GM18867 (cell line): ENCODE data around the gene ADD2.
"Not testable (repeated sequence)": the region's sequence is repeated elsewhere in the genome, so short reads cannot be mapped to it uniquely, and the experiment has no call there.

ENCODE experiments used
- ATAC-seq: cut with Tn5 transposase; IDR thresholded peaks from one replicate; pipeline ENCODE4 v1.9.1; 2021; ENCODE audit warnings: mild to moderate bottlenecking, moderate library complexity; ENCODE audit not compliant: unreplicated experiment

ADD2 gene, protein sequence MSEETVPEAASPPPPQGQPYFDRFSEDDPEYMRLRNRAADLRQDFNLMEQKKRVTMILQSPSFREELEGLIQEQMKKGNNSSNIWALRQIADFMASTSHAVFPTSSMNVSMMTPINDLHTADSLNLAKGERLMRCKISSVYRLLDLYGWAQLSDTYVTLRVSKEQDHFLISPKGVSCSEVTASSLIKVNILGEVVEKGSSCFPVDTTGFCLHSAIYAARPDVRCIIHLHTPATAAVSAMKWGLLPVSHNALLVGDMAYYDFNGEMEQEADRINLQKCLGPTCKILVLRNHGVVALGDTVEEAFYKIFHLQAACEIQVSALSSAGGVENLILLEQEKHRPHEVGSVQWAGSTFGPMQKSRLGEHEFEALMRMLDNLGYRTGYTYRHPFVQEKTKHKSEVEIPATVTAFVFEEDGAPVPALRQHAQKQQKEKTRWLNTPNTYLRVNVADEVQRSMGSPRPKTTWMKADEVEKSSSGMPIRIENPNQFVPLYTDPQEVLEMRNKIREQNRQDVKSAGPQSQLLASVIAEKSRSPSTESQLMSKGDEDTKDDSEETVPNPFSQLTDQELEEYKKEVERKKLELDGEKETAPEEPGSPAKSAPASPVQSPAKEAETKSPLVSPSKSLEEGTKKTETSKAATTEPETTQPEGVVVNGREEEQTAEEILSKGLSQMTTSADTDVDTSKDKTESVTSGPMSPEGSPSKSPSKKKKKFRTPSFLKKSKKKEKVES

DNA sequence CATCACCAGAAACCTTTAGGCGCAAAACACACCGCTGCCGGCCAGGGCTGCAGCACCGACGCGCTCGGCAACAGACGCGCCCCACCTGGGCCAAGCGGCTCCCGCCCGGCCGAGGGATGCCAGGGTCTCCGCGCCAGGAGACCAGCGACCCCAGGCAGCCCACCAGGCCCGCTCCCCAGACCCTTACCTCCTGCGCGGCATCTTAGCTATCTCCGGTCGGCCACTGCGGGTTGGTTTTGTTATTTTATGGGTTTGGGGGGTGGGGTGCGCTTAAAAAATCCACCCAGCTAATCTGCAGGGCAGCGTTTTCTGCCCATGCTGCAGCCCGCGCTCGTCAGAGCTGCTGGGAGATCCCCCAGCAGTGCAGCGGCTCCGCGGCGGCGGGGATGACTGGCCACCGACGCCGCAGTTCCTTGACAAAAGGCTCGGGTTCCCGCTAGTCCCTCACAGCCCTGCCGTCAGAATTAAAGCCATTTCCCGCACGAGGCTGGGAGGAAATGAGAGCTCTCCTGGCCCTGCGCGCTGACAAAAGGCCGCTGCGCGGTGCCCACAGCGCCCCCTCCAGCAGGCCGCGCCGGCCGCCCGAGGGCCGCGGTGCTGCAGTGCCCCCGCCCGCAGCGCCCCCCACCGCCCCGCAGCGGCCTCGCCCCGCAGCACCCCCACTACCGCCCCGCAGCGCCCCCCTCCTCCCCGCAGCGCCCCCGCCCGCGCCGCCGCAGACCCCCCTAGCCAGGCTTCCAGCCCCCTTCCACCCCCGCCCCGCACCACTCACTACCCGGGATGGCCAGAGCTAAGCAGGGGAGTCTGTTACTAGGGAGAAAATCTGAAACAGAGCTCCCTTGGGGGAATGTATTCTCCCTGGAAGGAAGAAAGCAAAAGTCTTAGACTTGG lies at the start of gene ADD2:
ADD2 (minus strand) TSS at position 502 of the 891 bp plus-strand sequence. CDS start 61,792 bp downstream, outside the sequence.
- no peak for ATAC-seq

DNA sequence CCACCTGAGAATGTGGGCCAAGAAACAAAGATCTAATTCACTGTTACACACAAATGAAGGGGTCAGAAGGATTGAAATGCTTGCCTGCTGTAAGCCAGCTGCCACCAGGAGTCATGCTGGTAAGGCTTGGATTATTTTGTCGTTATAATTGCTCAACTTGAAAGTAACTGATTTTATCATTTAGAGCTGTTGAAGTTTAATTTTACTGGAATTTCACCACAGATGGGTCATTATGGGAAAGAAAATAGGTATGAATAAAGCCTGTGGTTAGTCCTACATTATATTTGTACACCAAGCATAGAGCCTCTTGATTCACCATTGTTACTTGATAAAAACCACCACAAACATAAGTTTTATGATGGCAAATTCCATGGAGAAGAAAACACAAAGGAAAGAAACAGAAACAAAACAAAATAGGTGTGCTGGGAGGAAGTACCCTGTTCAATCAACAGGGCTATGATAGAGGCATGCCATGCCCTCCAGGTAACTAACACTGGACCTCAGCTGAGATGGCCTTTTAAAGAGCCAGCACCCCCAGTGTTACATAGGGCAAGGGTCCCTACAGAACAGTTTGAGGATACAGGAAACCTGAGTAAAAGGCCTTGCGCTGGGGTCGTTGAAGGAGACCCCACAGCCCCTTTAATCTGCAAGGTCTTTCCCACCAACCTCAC lies 49.4 kb upstream of the ADD2 start:
- ATAC-seq: no peak

DNA sequence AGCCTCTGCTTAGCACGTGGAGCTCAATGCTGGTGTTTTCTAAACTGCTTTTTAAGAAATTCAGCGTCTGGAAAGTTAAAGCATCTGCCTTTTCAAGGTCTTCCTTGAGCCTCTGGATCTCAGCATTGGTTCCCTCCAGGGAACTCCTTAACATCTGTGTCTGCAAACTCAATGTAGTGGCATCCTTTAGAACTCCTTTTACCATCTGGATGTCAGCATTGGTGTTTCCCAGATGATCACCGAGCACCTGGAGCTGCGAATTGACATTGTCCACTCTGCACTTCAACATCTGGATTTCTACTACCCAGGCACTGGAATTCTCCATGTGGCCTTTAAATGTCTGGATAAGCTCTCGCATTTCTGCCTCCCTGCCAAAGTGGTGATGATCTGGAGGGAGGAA lies 48.7 kb upstream of the ADD2 start:
- no peak for ATAC-seq

DNA sequence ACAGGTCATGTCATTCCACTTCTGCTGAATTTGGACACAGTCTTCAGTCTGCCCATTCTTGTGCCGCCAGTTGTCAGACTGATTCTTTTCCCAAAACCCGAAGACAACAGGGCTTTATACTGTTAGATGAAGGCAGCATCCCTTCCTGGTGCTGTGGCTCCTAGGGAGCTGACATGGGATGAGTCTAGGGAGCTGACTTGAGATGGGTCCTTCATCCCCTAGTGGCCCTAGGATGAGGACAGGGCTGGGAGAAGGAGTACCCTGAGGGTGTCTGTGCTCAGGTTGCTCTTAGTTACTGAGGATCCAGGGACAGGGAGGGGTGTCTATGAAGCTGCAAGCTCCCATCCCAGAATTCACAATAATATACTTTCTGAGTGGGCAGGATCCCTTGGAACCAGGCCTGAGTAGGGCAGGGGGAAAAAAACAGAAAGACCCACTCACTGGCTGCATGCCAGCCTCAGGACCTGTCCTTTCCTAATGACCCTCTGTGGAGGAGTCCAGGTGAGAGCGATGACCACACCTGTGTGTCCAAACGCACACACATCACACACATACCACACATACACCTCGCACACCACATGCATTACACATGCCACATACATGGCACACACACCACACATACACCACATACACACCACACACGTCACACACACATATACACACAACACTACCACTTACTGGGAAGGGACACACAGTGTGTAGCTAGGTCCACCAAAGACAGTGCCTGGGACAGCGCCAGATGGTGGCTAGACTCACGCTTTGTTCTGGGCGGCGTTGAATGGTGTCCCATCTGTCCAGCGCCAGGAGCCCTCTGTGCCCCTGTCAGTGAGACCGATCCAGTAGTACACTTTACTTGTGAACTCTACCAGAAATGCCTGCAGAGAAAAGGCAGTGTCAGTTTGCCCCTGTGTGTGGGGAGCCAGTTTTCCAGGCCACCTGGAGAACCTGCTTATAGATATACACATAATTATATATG lies 41.3 kb upstream of the ADD2 start:
- ATAC-seq: no peak

DNA sequence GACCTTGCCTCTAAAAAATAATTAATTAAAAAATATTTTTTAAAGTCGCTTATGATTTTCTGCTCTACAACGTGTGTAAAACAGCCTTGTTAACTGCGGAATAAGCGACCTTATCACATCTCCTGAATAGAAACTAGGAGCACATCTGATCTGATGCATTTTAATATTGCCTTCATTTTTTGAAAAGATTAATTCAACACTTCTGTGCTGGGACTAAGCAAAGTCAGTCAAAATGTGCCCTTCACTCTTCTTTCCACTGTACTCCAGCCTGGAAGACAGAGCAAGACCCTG lies 39.8 kb upstream of the ADD2 start:
- ATAC-seq: no peak

DNA sequence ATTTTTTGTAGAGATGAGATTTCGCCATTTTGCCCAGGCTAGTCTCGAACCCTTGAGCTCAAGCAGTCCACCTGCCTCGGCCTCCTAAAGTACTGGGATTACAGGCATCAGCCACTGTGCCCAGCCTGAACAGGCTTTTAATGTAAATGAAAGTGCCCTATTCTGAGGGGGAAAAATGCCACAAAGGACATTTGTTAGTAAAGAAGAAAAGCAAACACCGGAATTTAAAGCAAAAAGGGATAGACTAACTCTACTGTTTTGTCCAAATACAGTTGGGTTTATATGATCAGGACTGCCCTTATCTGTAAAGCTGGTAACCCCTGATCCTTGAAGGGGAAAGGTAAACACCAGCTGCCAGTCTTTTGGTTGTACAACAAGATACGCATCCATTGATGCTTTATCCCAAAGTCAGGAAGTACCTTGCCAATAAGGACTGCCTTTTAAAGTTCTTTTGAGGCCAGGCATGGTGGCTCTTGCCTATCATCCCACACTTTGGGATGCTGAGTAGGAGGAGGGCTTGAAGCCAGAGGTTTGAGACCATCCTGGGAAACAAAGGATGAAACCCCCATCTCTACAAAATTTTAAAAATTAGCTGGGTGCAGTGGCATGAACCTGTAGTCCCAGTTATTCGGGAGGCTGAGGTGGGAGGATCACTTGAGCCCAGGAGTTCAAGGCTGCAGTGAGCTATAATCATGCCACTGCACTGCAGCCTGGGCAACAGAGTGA lies 39.3 kb upstream of the ADD2 start:
- ATAC-seq: no peak

DNA sequence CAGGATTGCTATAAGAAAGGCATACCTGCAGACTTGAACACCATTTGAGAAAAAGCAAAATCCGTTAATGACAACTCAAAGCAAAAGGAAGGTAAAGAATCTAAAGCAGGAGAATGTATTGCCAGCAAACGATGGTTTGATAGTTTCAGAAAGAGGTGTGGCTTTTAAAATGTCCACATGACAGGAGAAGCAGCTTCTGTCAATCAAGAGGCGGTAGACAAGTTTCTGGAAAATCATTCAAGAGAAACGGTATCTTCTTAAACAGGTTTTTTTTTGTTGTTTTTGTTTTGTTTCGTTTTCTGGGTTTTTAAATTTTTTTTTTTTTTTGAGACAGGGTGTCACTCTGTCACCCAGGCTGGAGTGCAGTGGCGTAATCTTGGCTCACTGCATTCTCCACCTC lies 38.6 kb upstream of the ADD2 start:
- peak; percentile 65 for ATAC-seq

DNA sequence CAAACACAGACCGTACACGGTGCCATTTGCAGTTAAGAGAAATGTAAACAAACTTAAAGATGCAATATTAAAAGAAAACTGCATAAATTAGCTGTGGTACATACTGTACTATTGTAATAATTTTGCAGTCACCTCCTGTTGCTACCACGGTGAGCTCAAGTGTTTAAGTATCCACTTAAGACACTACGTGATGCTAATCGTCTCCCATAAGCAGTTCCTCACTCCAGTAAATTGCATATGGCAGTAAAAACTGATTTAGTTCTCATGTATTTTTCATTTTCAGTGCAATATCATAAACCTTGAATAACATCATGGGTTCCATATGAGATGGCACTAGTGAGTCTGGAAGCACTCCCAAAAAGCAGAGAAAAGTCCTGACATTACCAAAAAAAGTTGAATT lies 38.0 kb upstream of the ADD2 start:
- ATAC-seq: no peak

DNA sequence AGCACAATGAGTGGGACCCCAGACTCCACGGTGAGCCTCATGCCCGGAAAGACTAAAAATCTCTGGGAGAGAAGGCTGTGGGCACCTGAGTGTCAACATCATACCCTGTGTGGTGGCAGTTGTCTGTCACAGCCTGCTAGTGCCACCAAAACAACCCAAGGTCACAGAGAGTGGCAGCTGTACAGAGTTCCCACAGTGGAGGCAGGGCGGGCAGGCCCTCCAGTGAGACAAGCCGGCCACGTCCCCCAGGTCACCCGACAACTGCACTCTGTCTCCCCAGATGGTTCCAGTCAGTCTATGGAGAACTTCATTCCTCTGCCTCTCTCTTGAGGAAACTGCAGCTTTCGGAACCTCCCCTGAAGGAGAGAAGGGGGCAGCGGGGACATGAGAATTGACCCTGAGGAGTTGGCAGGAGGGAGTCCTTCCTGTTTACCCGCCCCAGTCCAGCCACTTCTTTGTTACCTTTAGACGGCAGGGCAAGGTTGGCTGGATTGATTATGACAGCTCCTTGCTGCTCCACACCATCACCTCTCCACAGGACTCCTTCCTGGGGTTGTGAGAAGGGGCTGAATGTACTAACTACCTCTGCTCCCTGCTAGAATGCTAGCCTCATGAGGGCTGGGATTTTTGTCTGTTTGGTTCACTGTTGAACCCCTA lies 33.7 kb upstream of the ADD2 start:
- no peak for ATAC-seq

DNA sequence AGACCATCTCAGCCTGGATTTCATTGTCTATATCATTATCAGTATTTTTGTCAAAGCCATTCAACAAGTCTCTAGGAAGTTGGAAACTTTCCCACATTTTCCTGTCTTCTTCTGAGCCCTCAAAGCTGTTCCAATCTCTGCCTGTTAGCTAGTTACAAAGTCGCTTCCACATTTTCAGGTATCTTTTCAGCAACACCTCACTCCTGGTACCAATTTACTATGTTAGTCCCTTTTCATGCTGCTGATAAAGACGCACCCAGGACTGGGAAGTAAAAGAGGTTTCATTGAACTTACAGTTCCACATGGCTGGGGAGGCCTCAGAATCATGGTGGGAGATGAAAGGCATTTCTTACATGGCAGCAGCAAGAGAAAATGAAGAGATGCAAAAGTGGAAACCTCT lies 31.7 kb upstream of the ADD2 start:
- ATAC-seq: no peak

DNA sequence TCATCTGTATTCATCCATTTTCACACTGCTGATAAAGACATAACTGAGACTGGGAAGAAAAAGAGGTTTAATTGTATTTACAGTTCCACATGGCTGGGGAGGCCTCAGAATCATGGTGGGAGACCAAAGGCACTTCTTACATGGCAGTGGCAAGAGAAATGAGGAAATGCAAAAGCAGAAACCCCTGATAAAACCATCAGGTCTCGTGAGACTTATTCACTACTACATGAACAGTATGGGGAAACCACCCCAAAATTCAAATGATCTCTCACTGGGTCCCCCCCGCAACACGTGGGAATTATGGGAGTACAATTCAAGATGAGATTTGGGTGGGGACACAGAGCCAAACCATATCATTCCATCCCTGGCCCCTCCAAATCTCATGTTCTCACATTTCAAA lies 30.0 kb upstream of the ADD2 start:
- ATAC-seq: not testable (repeated sequence)

DNA sequence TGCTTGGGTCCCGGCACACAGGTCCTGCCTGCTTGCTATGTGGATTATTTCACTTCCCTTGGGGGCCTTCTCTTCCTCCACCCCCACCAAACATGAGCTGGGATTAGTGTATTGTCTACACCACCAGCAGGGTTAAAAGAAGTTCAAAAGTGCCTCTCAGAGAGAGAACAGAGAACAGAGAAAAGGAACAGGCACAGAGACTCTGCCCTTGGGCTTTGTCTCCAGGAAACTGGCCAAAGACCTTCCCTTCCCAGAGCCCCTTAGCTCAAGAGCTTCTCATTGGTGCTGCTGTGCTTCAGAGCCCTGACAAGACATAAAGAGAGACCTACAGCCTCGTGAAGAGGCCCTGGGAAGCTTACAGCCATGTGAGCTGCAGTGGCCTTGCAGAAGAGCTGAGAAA lies 29.5 kb upstream of the ADD2 start:
- ATAC-seq: no peak

DNA sequence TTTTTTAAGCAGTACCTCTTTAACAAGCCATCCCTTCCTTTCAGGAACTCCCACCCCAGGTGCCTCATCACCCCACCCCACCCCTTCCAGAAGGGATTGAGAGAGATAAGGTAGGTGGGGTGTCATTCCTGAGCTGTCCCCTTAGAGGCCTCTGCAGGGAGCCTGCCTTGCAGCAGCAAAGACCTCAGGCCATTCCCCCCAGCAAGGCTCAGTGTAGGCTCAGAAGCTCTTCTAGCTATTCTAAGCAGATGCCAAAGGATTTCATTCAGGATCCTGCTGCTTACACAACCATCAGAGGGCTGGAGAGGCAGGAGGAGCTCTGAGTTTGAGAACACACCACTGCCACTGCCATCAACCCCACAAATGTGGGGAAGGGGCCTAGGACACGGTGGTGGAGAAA lies 28.3 kb upstream of the ADD2 start:
- no peak for ATAC-seq

DNA sequence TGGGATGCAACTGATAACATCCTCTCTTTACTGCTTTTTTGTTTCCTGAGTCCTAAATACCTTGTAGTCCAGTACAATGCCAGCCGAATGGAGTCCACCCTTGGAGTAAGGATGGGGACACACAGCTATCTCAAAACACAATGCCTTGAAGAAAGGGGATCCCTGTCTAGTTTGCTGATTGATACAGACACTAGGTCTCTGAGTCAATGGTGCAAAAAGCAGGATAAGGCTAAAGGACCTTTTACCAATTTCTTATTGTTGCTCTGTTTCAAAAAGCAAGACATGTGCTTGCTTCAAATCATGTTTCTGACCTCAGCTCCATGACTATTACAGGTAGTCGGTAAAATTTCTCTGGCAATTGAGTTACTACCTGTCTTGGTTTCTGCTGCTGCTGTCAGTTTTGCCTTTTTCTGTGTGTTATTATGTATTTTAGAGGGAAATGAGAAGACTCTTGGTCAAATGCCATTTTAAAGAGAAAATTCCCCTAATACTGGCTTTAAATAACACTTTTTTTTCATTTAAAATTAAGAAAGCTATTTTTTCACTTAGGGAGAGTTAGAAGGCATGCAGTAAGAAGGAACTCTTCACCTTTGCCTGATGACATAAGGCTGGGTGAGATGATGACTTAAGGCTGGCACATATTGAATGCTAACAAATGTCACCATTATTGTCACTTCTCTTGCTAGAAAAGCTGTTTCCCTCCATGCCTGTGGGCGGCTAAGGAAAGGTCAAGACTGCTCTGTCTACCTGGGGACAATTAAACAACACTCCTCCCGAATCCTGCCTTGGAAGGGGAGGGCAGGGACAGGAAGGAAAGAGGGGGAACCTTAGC lies 27.4 kb upstream of the ADD2 start:
- no peak for ATAC-seq

DNA sequence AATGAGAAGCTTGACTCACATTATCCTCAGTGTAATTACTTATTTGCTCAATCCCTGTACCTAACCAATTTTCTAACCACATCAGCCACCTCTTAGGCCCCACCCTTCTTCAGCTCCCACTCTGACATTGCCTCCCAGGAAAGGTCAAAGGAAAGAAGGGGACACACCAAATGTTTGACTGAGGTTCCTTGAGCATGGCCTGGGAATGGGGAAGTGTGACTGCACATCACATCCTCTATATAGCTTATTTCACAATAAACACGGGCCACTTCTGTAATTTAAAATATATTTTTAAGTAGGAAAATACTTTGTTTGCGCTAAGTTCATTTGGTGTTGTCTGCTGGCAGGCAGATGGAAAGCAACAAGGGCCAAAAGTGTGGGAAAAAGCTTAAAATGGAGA lies 25.4 kb upstream of the ADD2 start:
- no peak for ATAC-seq

DNA sequence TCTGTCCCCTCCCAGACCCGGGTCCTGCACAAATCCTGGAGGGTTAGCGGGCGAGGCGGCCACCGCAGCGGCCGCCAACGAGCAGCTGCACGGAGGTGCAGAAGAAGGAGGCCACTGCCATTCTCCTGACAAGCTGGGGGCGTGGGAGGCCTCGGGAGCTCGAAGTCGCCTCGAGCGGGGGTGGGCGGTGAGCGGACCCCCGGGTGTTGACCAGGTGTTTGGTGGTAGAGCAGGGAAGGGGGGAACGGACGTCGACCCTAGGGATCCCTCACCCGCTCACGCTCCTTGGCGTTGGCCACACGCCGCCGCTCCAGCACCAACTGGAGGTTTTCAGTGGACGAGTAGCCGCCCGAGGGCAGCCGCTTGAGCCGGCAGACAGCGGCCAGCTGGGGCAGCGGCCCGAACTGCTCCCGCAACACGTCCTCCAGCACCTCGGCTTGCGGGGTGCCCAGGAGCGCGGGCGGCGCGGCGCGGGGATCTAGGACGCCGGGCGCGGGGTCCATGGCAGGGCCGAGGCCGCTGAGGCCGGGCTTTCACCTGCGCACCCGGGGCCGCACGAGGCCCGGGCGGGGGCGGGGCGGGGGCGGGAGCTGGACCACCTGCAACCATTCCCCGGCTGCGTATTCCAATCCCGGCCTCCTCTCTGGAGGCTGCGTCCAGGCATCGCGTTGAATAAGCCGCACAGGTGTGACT lies 22.3 kb upstream of the ADD2 start, which contains the start of gene FIGLA:
FIGLA (minus strand) TSS at position 508 of the 693 bp plus-strand sequence; CDS start at position 503, 5 bp downstream.
- no peak for ATAC-seq
